ENCODE measurements around the gene FOXP2.

DNA sequence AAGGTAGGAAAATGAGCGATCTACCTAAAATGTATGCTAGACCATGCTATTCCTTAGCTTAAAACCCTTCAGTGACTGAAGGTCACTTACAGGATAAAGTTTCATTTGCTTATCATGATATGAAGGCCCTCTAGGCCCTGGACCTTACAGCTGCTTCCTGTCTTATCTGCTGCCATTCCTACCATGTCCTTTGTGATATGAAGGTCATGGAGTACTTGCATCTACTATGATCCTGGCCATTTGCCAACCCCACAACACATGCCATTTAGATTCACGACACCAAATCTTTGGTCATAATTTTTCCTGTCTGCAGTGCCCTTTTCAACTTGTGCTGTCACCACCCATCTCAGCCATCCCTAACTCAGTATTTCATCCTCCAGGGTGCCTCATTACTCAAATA is 325.5 kb downstream of the FOXP2 start:
- no peak for TF ChIP-seq CBX5 (IDR thresholded peaks at IDR 0.05; ENCODE audit: low read depth)
- no peak for TF ChIP-seq JUND (IDR thresholded peaks at IDR 0.05; ENCODE audit: low read depth, low read length)

Data from GM12878 (cell line).